Measurements from ENCODE around the gene TMCO4.

DNA sequence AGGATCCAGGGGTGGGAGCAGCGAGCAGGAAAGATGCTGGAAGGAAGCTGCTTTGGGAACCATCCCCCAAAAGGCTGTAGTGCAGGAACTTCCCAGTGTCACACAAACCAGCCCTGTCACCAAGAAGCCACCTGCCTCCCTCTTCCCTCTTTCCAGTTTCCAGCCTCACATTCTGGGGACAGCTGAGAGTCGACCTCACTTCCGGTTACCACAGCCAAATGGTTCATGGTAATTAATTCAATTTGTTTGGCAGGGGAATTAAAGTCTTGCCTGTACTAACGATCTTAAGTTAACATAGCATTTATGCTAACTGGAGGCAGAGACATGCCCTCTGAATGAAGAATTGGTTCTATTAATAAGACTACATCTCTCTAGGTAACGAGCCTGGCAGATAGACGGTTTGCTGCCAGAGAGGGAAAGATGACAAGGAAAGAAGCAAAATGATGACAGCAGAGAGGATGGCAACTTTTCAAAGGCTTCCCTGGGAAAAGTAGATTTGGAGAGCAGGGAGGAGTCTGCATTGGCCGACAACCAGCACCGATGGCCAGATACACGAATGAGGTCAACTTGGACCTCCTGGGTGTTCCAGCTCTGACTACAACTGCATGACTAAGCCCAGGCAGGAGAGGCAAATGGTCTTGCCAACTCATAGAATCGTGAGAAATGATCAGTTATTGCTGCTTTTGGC, 64.1 kb downstream of the TMCO4 start:
- TF ChIP-seq, protein P1, sequence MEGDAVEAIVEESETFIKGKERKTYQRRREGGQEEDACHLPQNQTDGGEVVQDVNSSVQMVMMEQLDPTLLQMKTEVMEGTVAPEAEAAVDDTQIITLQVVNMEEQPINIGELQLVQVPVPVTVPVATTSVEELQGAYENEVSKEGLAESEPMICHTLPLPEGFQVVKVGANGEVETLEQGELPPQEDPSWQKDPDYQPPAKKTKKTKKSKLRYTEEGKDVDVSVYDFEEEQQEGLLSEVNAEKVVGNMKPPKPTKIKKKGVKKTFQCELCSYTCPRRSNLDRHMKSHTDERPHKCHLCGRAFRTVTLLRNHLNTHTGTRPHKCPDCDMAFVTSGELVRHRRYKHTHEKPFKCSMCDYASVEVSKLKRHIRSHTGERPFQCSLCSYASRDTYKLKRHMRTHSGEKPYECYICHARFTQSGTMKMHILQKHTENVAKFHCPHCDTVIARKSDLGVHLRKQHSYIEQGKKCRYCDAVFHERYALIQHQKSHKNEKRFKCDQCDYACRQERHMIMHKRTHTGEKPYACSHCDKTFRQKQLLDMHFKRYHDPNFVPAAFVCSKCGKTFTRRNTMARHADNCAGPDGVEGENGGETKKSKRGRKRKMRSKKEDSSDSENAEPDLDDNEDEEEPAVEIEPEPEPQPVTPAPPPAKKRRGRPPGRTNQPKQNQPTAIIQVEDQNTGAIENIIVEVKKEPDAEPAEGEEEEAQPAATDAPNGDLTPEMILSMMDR (conservative IDR thresholded peaks at IDR 0.05 in 1 of 2, IDR thresholded peaks at IDR 0.05 in 1 of 2; ENCODE audit: extremely low read depth in 1 of 2, insufficient read depth in 1 of 2, low read depth in 1 of 2, low read length in 2 of 2) = no peak
- TF ChIP-seq EZH2 (IDR thresholded peaks at IDR 0.05; ENCODE audit: borderline replicate concordance, low read length) = no peak
